Psoas muscle (tissue), 8 donors: ENCODE data around the gene PIP4P1. TPM values are rescaled to one million over a fixed set of nuclear protein-coding genes. Genes with fewer than 3 reads are reported as not detected.
A peak's percentile ranks its signal among the peaks of the same experiment; 100 is the strongest.

Source experiments
- ATAC-seq, 4 donors: fragments of 200-7000 bp; cut with Tn5 transposase; one replicate each; pipeline ENCODE4 v1.9.1; 2020; ENCODE audit warnings: moderate library complexity in 3 of 4, mild to moderate bottlenecking in 2 of 4
- DNase-seq, 2 donors: peaks; one replicate each; pipeline ENCODE4 v3.0.0-alpha.2; 2020
- H3K27ac ChIP-seq: fragments of 200-600 bp; one replicate; pipeline ENCODE4 v1.8.0; 2022
- H3K27me3 ChIP-seq, 3 donors: fragments of 200-600 bp in 1 of 3; one replicate each; pipeline versions ENCODE4 v1.6.1 to v1.8.0; 2013 to 2022; ENCODE audit warnings: low read length in 2 of 3, mild to moderate bottlenecking in 2 of 3, moderate library complexity in 1 of 3; ENCODE audit not compliant: insufficient read depth in 3 of 3
- H3K36me3 ChIP-seq, 2 donors: fragments of 200-600 bp in 1 of 2; one replicate each; pipeline versions ENCODE4 v1.6.1 to v1.8.0; 2013 to 2022; ENCODE audit warnings: low read depth in 1 of 2, mild to moderate bottlenecking in 1 of 2, moderate library complexity in 1 of 2; ENCODE audit not compliant: insufficient read depth in 1 of 2
- H3K4me1 ChIP-seq: fragments of 200-600 bp; one replicate; pipeline ENCODE4 v1.8.0; 2022
- H3K4me3 ChIP-seq: fragments of 200-600 bp; one replicate; pipeline ENCODE4 v1.8.0; 2022; ENCODE audit warnings: mild to moderate bottlenecking
- H3K9me3 ChIP-seq: fragments of 200-600 bp; one replicate; pipeline ENCODE4 v1.8.0; 2022
- CTCF ChIP-seq: fragments of 200-600 bp; IDR thresholded peaks from one replicate; pipeline ENCODE4 v1.8.0; 2022; ENCODE audit warnings: antibody characterized with exemption
- WGBS, 3 donors: extraction: QIAGEN DNeasy Blood & Tissue Kit; methylation state at CpG; one replicate each; pipeline versions ENCODE4 v1.1.6 to v1.1.7; 2013; 5-methylcytosine and 5-hydroxymethylcytosine counted together
- intact Hi-C, 2 donors: fragments of 100-400 bp; cut with DNase I; formaldehyde crosslinking; loops; one replicate each; pipeline versions ENCODE4 v1.11.0 to v1.14.2; 2022
- polyA plus RNA-seq, 3 donors: library from polyadenylated mRNA; stranded (reverse); fragments of 200-250 nt; gene quantifications; one replicate each; pipeline ENCODE4 v1.2.3, GENCODE V29; 2013
- total RNA-seq, 4 donors: library from RNA; stranded (reverse); fragmentation: NEBNext Ultra II Directional in 2 of 4; extraction: Animal tissue kit (Norgen Biotek cat#: 25700) in 2 of 4; gene quantifications; one replicate each; pipeline versions ENCODE4 v1.2.1 to v1.2.4, GENCODE V29; 2021 to 2023
- donor health status: healthy with polysubstance abuse.
- donor health status: DM: no; HTN: no; CAD: no; lungs with moderate emphysema.
- donor health status: Bipolar disorder and iron deficiency.
- donor health status: healthy.
- donor health status: DM: yes; HTN: yes; CAD: no.
- donor health status: DM: no; HTN: no; CAD: no.
- donor health status: DM: no; HTN: no; CAD: no.
- donor health status: DM: yes; HTN: yes; CAD: no.

PIP4P1 gene
- total and polyA plus RNA-seq, 7 donors = 15.6 to 56.5 (median 23.1) TPM

- H3K4me3 ChIP-seq = no peak overlapping the region
- no peaks in the 10 kb centered on the region for H3K27me3 ChIP-seq
- H3K9me3 ChIP-seq = no peaks in the 10 kb centered on the region
- TF ChIP-seq CTCF = no peak
- DNase-seq = no peak
- H3K4me1 ChIP-seq = peaks cover 15% of the 10 kb centered on the region
- no peak for ATAC-seq
- H3K27ac ChIP-seq = peak overlapping the region; percentile 53
- 75 to 81% (median 81%) methylated on average over 5 of the region's 5 CpGs for WGBS, 3 donors
- H3K36me3 ChIP-seq = peaks cover 0 to 40% of the 10 kb centered on the region in 2 donors
- intact Hi-C loops = no loop called here
Measured at GRCh38 chr14:20428010-20428365, 33.2 kb downstream of the PIP4P1 start.

GRCh38 chr14:20427231-20428009 lies 33.8 kb downstream of the PIP4P1 start:
- H3K27me3 ChIP-seq = no peaks in the 10 kb centered on the region
- H3K9me3 ChIP-seq = no peaks in the 10 kb centered on the region
- peaks cover 15% of the 10 kb centered on the region for H3K4me1 ChIP-seq
- no peak for TF ChIP-seq CTCF
- intact Hi-C loops = no loop called here
- whole genome bisulfite sequencing, 3 donors = 77 to 85% (median 80%) methylated on average over 5 of the region's 5 CpGs
- H3K27ac ChIP-seq = peak overlapping the region; percentile 53
- H3K36me3 ChIP-seq = peaks cover 0 to 44% of the 10 kb centered on the region in 2 donors
- ATAC-seq (peak in 2 of 4 donors; percentile 40 to 48), DNase-seq (no peak)
- H3K4me3 ChIP-seq = no peak overlapping the region

- no peak overlapping the region for H3K27ac ChIP-seq
- H3K9me3 ChIP-seq = no peaks in the 10 kb centered on the region
- peaks cover 0 to 40% of the 10 kb centered on the region in 2 donors for H3K36me3 ChIP-seq
- H3K4me3 ChIP-seq = no peak overlapping the region
- no peak for TF ChIP-seq CTCF
- 26 to 61% (median 33%) methylated on average over 2 of the region's 2 CpGs for WGBS, 3 donors
- ATAC-seq (no peak), DNase-seq (no peak)
- no peaks in the 10 kb centered on the region for H3K27me3 ChIP-seq
- H3K4me1 ChIP-seq = no peaks in the 10 kb centered on the region
- intact Hi-C loops = no loop called here
Measured at GRCh38 chr14:20424851-20425250, 36.4 kb downstream of the PIP4P1 start.

GRCh38 chr14:20422886-20423285 lies 38.3 kb downstream of the PIP4P1 start:
- H3K36me3 ChIP-seq = peaks cover 0 to 38% of the 10 kb centered on the region in 2 donors
- no peak for ATAC-seq
- no peak overlapping the region for H3K4me3 ChIP-seq
- H3K4me1 ChIP-seq = no peaks in the 10 kb centered on the region
- no peaks in the 10 kb centered on the region for H3K9me3 ChIP-seq
- H3K27me3 ChIP-seq = no peaks in the 10 kb centered on the region
- intact Hi-C loops = no loop called here
- no peak for TF ChIP-seq CTCF
- no peak for DNase-seq
- WGBS, 3 donors = 39 to 62% (median 61%) methylated on average over 2 of the region's 2 CpGs
- no peak overlapping the region for H3K27ac ChIP-seq

- Histone ChIP-seq H3K36me3 (peaks cover 0 to 36% of the 10 kb centered on the region in 2 donors), H3K27me3 (no peaks in the 10 kb centered on the region), H3K27ac (no peak overlapping the region), H3K4me1 (no peaks in the 10 kb centered on the region), H3K4me3 (no peak overlapping the region), H3K9me3 (no peaks in the 10 kb centered on the region)
- ATAC-seq (no peak), DNase-seq (no peak)
- intact Hi-C loops = no loop called here
- no peak for TF ChIP-seq CTCF
- 50 to 58% (median 55%) methylated on average over 2 of the region's 2 CpGs for WGBS, 3 donors
Measured at GRCh38 chr14:20421267-20421666, 40.0 kb downstream of the PIP4P1 start.
